GM12878 (cell line): ENCODE measurements around the gene CERT1. TPM values are rescaled to one million over a fixed set of nuclear protein-coding genes. Genes with fewer than 3 reads are reported as not detected.

Source experiments
- ATAC-seq: fragments of 200-7000 bp; cut with Tn5 transposase; 3 replicates; pipeline ENCODE4 v1.9.1; 2020; ENCODE audit warnings: mild to moderate bottlenecking, moderate library complexity
- BruUV-seq: library from RNA; stranded (reverse); fragments of 400-500 nt; replicated peaks from 2 replicates; lab custom pipeline; 2021; lab: Mats Ljungman, UMichigan
- CTCF ChIA-PET: fragments of 300-600 bp; sonication (Branson Sonifier 250); formaldehyde crosslinking; extraction: SDS; loops from one replicate; lab custom pipeline; 2021; ENCODE audit warnings: inconsistent platforms; lab: Yijun Ruan, JAX
- POLR2A ChIA-PET: fragments of 350-600 bp; formaldehyde crosslinking; extraction: SDS; loops from one replicate; lab custom pipeline; 2021; ENCODE audit warnings: inconsistent platforms; lab: Charles Lee
- RAD21 ChIA-PET: fragments of 300-600 bp; sonication (Branson Sonifier 250); formaldehyde crosslinking; loops from one replicate; lab custom pipeline; 2023; ENCODE audit warnings: antibody characterized with exemption; ENCODE audit not compliant: unreplicated experiment; lab: Charles Lee
- SMC1A ChIA-PET: fragments of 300-600 bp; sonication (Branson Sonifier 250); formaldehyde crosslinking; loops from one replicate; lab custom pipeline; 2023; ENCODE audit not compliant: unreplicated experiment, uncharacterized antibody; lab: Charles Lee
- DNase-seq: peaks from one replicate; pipeline ENCODE4 v3.0.0-alpha.2; 2011; ENCODE audit warnings: low read depth, low spot score
- FAIRE-seq: peaks from 3 replicates; lab custom pipeline; 2011; peaks lifted over from hg19 to GRCh38; lab: Jason Lieb, UNC
- H2AFZ ChIP-seq: 2 replicates; pipeline ENCODE4 v1.6.0; 2011; ENCODE audit warnings: low read depth, low read length, control low read depth; ENCODE audit not compliant: control insufficient read depth
- H3K27ac ChIP-seq: 2 replicates; pipeline ENCODE4 v1.5.1; 2011; ENCODE audit warnings: control low read depth; ENCODE audit not compliant: control insufficient read depth, insufficient read depth
- H3K27me3 ChIP-seq, 2 experiments: replicated peaks in 1 of 2; 2 replicates each; pipeline versions ENCODE4 v1.6.0 to v1.6.1; 2011; ENCODE audit warnings: low read length in 1 of 2; ENCODE audit not compliant: control insufficient read depth in 2 of 2, insufficient read depth in 2 of 2
- H3K36me3 ChIP-seq, 2 experiments: 2 replicates each; pipeline ENCODE4 v1.5.1; 2011; ENCODE audit warnings: low read length in 1 of 2; ENCODE audit not compliant: control insufficient read depth in 2 of 2, insufficient read depth in 2 of 2
- H3K4me1 ChIP-seq: 2 replicates; pipeline ENCODE4 v1.6.1; 2011; ENCODE audit warnings: mild to moderate bottlenecking, low read length, moderate library complexity, mixed read lengths; ENCODE audit not compliant: control insufficient read depth, insufficient read depth
- H3K4me2 ChIP-seq: 2 replicates; pipeline ENCODE4 v1.6.0; 2011; ENCODE audit warnings: control low read depth; ENCODE audit not compliant: control insufficient read depth, insufficient read depth
- H3K4me3 ChIP-seq: fragments of 200-600 bp; sonication (generic); 2 replicates; pipeline ENCODE4 v1.5.1; 2016
- H3K79me2 ChIP-seq: 2 replicates; pipeline ENCODE4 v1.6.0; 2011; ENCODE audit warnings: low read length; ENCODE audit not compliant: control insufficient read depth, insufficient read depth
- H3K9ac ChIP-seq: 2 replicates; pipeline ENCODE4 v1.8.0; 2011; ENCODE audit warnings: low read length, control low read depth, mixed read lengths; ENCODE audit not compliant: control insufficient read depth, insufficient read depth
- H3K9me3 ChIP-seq: replicated peaks from 3 replicates; pipeline ENCODE4 v1.5.1; 2011; ENCODE audit warnings: mild to moderate bottlenecking, low read length; ENCODE audit not compliant: control insufficient read depth, insufficient read depth
- H4K20me1 ChIP-seq: 2 replicates; pipeline ENCODE4 v1.6.0; 2011; ENCODE audit not compliant: control insufficient read depth, insufficient read depth
- CBFB ChIP-seq: IDR thresholded peaks from 2 replicates; pipeline ENCODE4 v1.6.1; 2016; ENCODE audit warnings: antibody characterized with exemption, low read depth
- CEBPB ChIP-seq, 2 experiments: fragments of 150-350 bp in 1 of 2; IDR thresholded peaks; 2 replicates each; pipeline ENCODE4 v1.6.1; 2012 to 2014; ENCODE audit warnings: low read depth in 2 of 2, low read length in 2 of 2, borderline replicate concordance in 1 of 2, inconsistent platforms in 1 of 2
- EGR1 ChIP-seq, 2 experiments: IDR thresholded peaks; 1 replicate in 1 of 2; 2 replicates in 1 of 2; pipeline ENCODE4 v1.6.1; 2011 to 2012; ENCODE audit warnings: low read depth in 2 of 2, low read length in 2 of 2, borderline replicate concordance in 1 of 2, mild to moderate bottlenecking in 1 of 2, moderate library complexity in 1 of 2
- ETV6 ChIP-seq, 2 experiments: fragments of 450-650 bp in 1 of 2; IDR thresholded peaks in 1 of 2; conservative IDR thresholded peaks in 1 of 2; 2 replicates each; pipeline ENCODE4 v1.6.1; 2014; ENCODE audit warnings: antibody characterized with exemption in 1 of 2, borderline replicate concordance in 1 of 2, low read depth in 1 of 2, mild to moderate bottlenecking in 1 of 2, moderate library complexity in 1 of 2
- NFXL1 ChIP-seq: fragments of 450-650 bp; IDR thresholded peaks from 2 replicates; pipeline ENCODE4 v1.6.1; 2017; ENCODE audit warnings: antibody characterized with exemption, mild to moderate bottlenecking, borderline replicate concordance
- NR2C1 ChIP-seq: fragments of 450-650 bp; IDR thresholded peaks from 2 replicates; pipeline ENCODE4 v1.6.1; 2017; ENCODE audit warnings: antibody characterized with exemption, mild to moderate bottlenecking, moderate library complexity
- SIX5 ChIP-seq: IDR thresholded peaks from 2 replicates; pipeline ENCODE4 v1.6.1; 2011; ENCODE audit warnings: mild to moderate bottlenecking, low read depth, low read length, moderate library complexity; ENCODE audit not compliant: severe bottlenecking
- YBX1 ChIP-seq: fragments of 450-650 bp; IDR thresholded peaks from 2 replicates; pipeline ENCODE4 v1.6.1; 2016; ENCODE audit warnings: antibody characterized with exemption
- ZNF24 ChIP-seq: fragments of 450-650 bp; IDR thresholded peaks from 2 replicates; pipeline ENCODE4 v1.6.1; 2017; ENCODE audit warnings: antibody characterized with exemption, mild to moderate bottlenecking
- ZNF384 ChIP-seq: IDR thresholded peaks from 2 replicates; pipeline ENCODE4 v1.6.1; 2012; ENCODE audit warnings: low read depth, mild to moderate bottlenecking, low read length, improper control_type of control experiment, borderline replicate concordance
- WGBS: methylation state at CpG from one replicate; pipeline ENCODE4 v1.1.6; 2016; ENCODE audit warnings: low lambda C conversion rate; ENCODE audit not compliant: insufficient replicate concordance, insufficient coverage; ENCODE audit errors: missing lambda C conversion rate; 5-methylcytosine and 5-hydroxymethylcytosine counted together
- in situ Hi-C: fragments of 300-500 bp; cut with MboI; formaldehyde crosslinking; loops from 9 replicates; pipeline ENCODE4 v1.14.3; 2018; ENCODE audit warnings: mixed read lengths
- intact Hi-C: fragments of 100-400 bp; cut with micrococcal nuclease; formaldehyde crosslinking; loops from one replicate; pipeline ENCODE4 v1.14.2; 2022; ENCODE audit not compliant: unreplicated experiment
- polyA plus RNA-seq, 11 experiments: library from polyadenylated mRNA; depleted of rRNA in 4 of 11; unstranded in 6 of 11; stranded (reverse) in 5 of 11; fragments of >200 nt; fragmentation: Nextera tagmentation in 4 of 11; fragmentation: Illumina TruSeq in 1 of 11; extraction: Ambion mirVana in 4 of 11; extraction: Trizol in 1 of 11; gene quantifications; 1 replicate in 1 of 11; 2 replicates in 10 of 11; pipeline versions ENCODE4 v1.2.1 to v1.2.3, GENCODE V29; 2011 to 2016; ENCODE audit warnings: inconsistent platforms in 2 of 11, missing spikeins in 2 of 11, low read depth in 1 of 11
- total RNA-seq, 4 experiments: library from RNA; depleted of rRNA in 3 of 4; stranded (reverse); fragments of >200 nt in 3 of 4; fragmentation: Illumina TruSeq in 1 of 4; extraction: Trizol in 1 of 4; gene quantifications; 2 replicates each; pipeline versions ENCODE4 v1.2.1 to v1.2.3, GENCODE V29; 2013 to 2021
- TF ChIP-seq, protein P1 (sequence below): fragments of 450-650 bp; formaldehyde crosslinking; IDR thresholded peaks from 2 replicates; pipeline ENCODE4 v1.4.0; 2020; ENCODE audit warnings: mild to moderate bottlenecking, moderate library complexity

The CERT1 gene
- total and polyA plus RNA-seq, 10 of the 15 experiments (the other 5 are each of a cell fraction or from before 2014, with no cell fraction given): 7.7 to 36.7 (median 25.6) TPM

DNA sequence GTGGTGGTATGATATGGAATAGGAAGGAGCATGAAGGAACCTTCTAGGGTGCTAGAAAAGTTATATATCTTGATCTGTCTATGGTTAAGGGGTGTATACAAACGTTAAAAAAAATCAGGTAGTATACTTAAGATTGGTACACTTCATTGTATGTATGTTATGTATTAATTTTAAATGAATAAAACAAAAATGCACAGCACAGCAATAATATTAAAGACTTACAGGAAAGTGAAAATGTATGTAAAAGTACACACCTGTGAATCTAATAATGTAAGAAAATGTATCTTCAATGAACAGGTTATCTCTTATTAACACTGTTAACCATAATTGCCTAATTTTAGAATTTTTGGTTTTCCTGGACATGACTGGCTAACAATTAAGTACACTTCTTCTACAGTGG lies 97.2 kb downstream of the CERT1 start:
- no peak overlapping the region for H3K4me3 ChIP-seq
- no peak for FAIRE-seq
- H3K9me3 ChIP-seq: no peaks in the 10 kb centered on the region
- H3K27me3 ChIP-seq: no peaks in the 10 kb centered on the region
- TF ChIP-seq ETV6 (conservative IDR thresholded peaks at IDR 0.05 in 1 of 2, IDR thresholded peaks at IDR 0.05 in 1 of 2; ENCODE audit: borderline replicate concordance in 1 of 2, low read depth in 1 of 2): no peak
- TF ChIP-seq SIX5: no peak
- no peak for TF ChIP-seq CBFB
- WGBS: 100% methylated on average over 1 of the region's 1 CpG
- ChIA-PET CTCF (interaction anchor here (0.8 kb wide), 1 partner anchor 267 kb away, joined by 3 read pairs; no protein-coding TSS in a partner anchor), POLR2A (no interaction called here), SMC1A (interaction anchor here (1.1 to 1.4 kb wide), 2 partner anchors 15 to 19 kb away, joined by 3 to 4 read pairs; no protein-coding TSS in a partner anchor), RAD21 (interaction anchor here (0.7 kb wide), 1 partner anchor 99 kb away, joined by 3 read pairs; no protein-coding TSS in a partner anchor)
- H3K4me2 ChIP-seq: no peak overlapping the region
- no peaks in the 10 kb centered on the region for H3K4me1 ChIP-seq
- H4K20me1 ChIP-seq: no peaks in the 10 kb centered on the region
- BruUV-seq: no TSS peak
- peaks cover 2 to 12% of the 10 kb centered on the region in 2 experiments; a peak in 1 of 4 replicates for H3K36me3 ChIP-seq
- no peak for ATAC-seq
- intact Hi-C loops (loop anchor here (10.0 kb wide), 3 partner anchors 59 to 251 kb away; partner anchors contain the start of gene ANKRD31), in situ Hi-C loops (no loop called here)
- H3K27ac ChIP-seq: no peak overlapping the region
- H3K9ac ChIP-seq: no peak overlapping the region
- no peak overlapping the region for H2AFZ ChIP-seq
- no peak for DNase-seq
- no peaks in the 10 kb centered on the region for H3K79me2 ChIP-seq

DNA sequence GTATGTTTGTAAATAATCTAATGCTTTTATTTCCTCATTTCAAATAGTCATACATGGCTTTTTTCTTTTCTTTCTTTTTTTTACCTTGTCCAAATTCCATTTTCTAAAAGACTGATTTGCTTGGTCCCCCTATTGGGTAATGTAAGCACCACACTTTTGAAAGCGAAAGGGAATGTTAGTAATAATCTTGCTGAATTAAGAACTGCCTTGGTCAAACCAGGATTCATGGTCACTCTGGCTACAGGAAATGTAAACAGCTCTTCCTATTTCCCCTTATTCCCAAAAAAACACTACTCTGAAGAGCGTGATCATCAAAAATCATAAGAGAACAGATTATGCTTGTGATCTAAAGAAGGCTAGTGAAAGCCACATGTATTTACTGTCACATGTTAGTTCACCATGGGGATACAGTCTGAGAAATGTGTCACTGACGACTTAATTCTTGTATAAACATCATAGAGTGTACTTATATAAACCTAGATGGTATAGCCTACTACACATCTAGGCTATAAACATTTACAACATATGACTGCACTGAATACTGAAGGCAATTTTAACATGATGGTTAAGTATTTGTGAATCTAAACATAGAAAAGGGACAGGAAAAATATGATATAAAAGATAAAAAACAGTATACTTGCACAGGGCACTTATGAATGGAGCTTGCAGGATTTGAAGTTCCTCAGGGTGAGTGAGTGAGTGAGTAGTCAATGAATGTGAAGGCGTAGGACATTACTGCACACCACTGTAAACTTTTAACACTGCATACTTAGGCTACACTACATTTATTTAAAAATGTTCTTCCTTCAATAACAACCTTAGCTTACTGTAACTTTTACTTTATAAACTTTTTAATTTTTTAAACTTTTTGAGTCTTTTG lies 99.1 kb downstream of the CERT1 start:
- Histone ChIP-seq H3K4me2 (no peak overlapping the region), H3K27ac (no peak overlapping the region), H2AFZ (no peak overlapping the region), H3K36me3 (peaks cover 2 to 16% of the 10 kb centered on the region in 2 experiments; a peak in 1 of 4 replicates), H3K79me2 (no peaks in the 10 kb centered on the region), H3K9me3 (no peaks in the 10 kb centered on the region), H3K4me1 (no peaks in the 10 kb centered on the region), H4K20me1 (no peaks in the 10 kb centered on the region), H3K27me3 (no peaks in the 10 kb centered on the region)
- peak; percentile 34; the same call in 1 of the 3 replicates for ATAC-seq
- in situ Hi-C loops: no loop called here
- no peak for FAIRE-seq
- ChIA-PET CTCF (interaction anchor here (0.9 kb wide), 1 partner anchor 257 kb away, joined by 3 read pairs; no protein-coding TSS in a partner anchor), POLR2A (no interaction called here), SMC1A (interaction anchor here (1.0 kb wide), 2 partner anchors 16 to 121 kb away, joined by 3 read pairs; no protein-coding TSS in a partner anchor), RAD21 (no interaction called here)
- DNase-seq: no peak
- WGBS: 84% methylated on average over 4 of the region's 4 CpGs
- TF ChIP-seq ZNF24 (no peak), YBX1 (no peak), CEBPB (IDR thresholded peaks at IDR 0.05; ENCODE audit: borderline replicate concordance in 1 of 2, low read depth in 2 of 2, low read length in 2 of 2) (no peak), NR2C1 (no peak), ZNF384 (no peak), NFXL1 (no peak), EGR1 (IDR thresholded peaks at IDR 0.05; ENCODE audit: borderline replicate concordance in 1 of 2, low read depth in 2 of 2, low read length in 2 of 2) (no peak)
- TF ChIP-seq, protein P1, sequence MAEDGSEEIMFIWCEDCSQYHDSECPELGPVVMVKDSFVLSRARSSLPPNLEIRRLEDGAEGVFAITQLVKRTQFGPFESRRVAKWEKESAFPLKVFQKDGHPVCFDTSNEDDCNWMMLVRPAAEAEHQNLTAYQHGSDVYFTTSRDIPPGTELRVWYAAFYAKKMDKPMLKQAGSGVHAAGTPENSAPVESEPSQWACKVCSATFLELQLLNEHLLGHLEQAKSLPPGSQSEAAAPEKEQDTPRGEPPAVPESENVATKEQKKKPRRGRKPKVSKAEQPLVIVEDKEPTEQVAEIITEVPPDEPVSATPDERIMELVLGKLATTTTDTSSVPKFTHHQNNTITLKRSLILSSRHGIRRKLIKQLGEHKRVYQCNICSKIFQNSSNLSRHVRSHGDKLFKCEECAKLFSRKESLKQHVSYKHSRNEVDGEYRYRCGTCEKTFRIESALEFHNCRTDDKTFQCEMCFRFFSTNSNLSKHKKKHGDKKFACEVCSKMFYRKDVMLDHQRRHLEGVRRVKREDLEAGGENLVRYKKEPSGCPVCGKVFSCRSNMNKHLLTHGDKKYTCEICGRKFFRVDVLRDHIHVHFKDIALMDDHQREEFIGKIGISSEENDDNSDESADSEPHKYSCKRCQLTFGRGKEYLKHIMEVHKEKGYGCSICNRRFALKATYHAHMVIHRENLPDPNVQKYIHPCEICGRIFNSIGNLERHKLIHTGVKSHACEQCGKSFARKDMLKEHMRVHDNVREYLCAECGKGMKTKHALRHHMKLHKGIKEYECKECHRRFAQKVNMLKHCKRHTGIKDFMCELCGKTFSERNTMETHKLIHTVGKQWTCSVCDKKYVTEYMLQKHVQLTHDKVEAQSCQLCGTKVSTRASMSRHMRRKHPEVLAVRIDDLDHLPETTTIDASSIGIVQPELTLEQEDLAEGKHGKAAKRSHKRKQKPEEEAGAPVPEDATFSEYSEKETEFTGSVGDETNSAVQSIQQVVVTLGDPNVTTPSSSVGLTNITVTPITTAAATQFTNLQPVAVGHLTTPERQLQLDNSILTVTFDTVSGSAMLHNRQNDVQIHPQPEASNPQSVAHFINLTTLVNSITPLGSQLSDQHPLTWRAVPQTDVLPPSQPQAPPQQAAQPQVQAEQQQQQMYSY (CRISPR knock-in tag): no peak
- TF ChIP-seq, all 136 proteins: peak for 0
- H3K9ac ChIP-seq: no peak overlapping the region
- H3K4me3 ChIP-seq: no peak overlapping the region
- no TSS peak for BruUV-seq
- intact Hi-C loops: loop anchor here (10.0 kb wide), 3 partner anchors 58 to 252 kb away; partner anchors contain the start of gene ANKRD31
